GM18858 (cell line): ENCODE measurements around the gene MED26.

ENCODE experiments used
- ATAC-seq: cut with Tn5 transposase; IDR thresholded peaks from one replicate; pipeline ENCODE4 v1.9.1; 2021; ENCODE audit not compliant: unreplicated experiment

The MED26 gene

GRCh38 chr19:16650821-16651220, 22.8 kb upstream of the MED26 start:
- ATAC-seq: no peak

GRCh38 chr19:16649734-16650133, 21.7 kb upstream of the MED26 start:
- ATAC-seq: no peak

GRCh38 chr19:16645140-16645539, 17.1 kb upstream of the MED26 start:
- no peak for ATAC-seq

GRCh38 chr19:16641695-16642094, 13.7 kb upstream of the MED26 start:
- no peak for ATAC-seq

GRCh38 chr19:16640951-16641350, 12.9 kb upstream of the MED26 start:
- no peak for ATAC-seq

- no peak for ATAC-seq
Observed at GRCh38 chr19:16638666-16639065, 10.7 kb upstream of the MED26 start.

- ATAC-seq: no peak
Observed at GRCh38 chr19:16637535-16637934, 9.5 kb upstream of the MED26 start.

- ATAC-seq: no peak
Observed at GRCh38 chr19:16631465-16631864, 3.5 kb upstream of the MED26 start.

- no peak for ATAC-seq
Observed at GRCh38 chr19:16628984-16629691, 1.1 kb upstream of the MED26 start.

- ATAC-seq: no peak
Observed at GRCh38 chr19:16627928-16628182, 149 bp downstream of the MED26 start.

- no peak for ATAC-seq
Observed at GRCh38 chr19:16627193-16627927, 644 bp downstream of the MED26 start.

- no peak for ATAC-seq
Observed at GRCh38 chr19:16626796-16627192, 1.2 kb downstream of the MED26 start.

- ATAC-seq: no peak
Observed at GRCh38 chr19:16625163-16625958, 2.6 kb downstream of the MED26 start.

GRCh38 chr19:16624236-16624635, 3.8 kb downstream of the MED26 start:
- no peak for ATAC-seq

GRCh38 chr19:16623576-16623975, 4.4 kb downstream of the MED26 start:
- ATAC-seq: no peak

GRCh38 chr19:16623066-16623465, 4.9 kb downstream of the MED26 start:
- no peak for ATAC-seq

GRCh38 chr19:16621165-16621800, 6.7 kb downstream of the MED26 start:
- ATAC-seq: no peak

GRCh38 chr19:16620584-16620983, 7.4 kb downstream of the MED26 start:
- ATAC-seq: no peak

GRCh38 chr19:16620018-16620417, 8.0 kb downstream of the MED26 start:
- no peak for ATAC-seq

GRCh38 chr19:16619457-16619856, 8.5 kb downstream of the MED26 start:
- no peak for ATAC-seq

GRCh38 chr19:16618248-16618647, 9.8 kb downstream of the MED26 start:
- ATAC-seq: no peak

- ATAC-seq: no peak
Observed at GRCh38 chr19:16615808-16616207, 12.2 kb downstream of the MED26 start.
